Measurements from ENCODE around the gene MALSU1.

DNA sequence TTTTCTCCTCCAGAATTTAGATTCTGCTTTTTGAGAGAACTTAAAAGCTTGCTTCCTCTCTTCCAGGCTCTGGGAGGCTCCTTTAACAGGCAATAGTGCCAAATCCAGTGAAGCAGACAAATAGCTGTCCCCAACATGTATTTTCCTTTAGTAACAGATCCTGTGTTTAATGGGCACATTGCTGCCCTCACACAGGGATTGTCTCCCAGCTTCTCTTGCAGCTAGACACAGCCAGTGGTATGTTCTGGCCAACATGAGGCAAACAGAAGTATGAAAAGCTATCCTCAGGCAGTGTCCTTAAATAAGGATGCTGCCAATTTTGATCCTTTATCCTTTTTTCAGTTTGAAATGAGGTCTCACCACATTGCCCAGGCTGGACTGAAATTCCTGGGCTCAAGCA, 38.2 kb downstream of the MALSU1 start:
- TF ChIP-seq ZNF777 (CRISPR knock-in tag; IDR thresholded peaks at IDR 0.05) (no peak), HNF4A (CRISPR knock-in tag; IDR thresholded peaks at IDR 0.05) (no peak), POLR2AphosphoS2 (IDR thresholded peaks at IDR 0.05; ENCODE audit: low read depth, low read length) (no peak)
- TF ChIP-seq, protein P1, sequence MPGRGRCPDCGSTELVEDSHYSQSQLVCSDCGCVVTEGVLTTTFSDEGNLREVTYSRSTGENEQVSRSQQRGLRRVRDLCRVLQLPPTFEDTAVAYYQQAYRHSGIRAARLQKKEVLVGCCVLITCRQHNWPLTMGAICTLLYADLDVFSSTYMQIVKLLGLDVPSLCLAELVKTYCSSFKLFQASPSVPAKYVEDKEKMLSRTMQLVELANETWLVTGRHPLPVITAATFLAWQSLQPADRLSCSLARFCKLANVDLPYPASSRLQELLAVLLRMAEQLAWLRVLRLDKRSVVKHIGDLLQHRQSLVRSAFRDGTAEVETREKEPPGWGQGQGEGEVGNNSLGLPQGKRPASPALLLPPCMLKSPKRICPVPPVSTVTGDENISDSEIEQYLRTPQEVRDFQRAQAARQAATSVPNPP (CRISPR knock-in tag; IDR thresholded peaks at IDR 0.05): no peak
- TF ChIP-seq, protein P2, sequence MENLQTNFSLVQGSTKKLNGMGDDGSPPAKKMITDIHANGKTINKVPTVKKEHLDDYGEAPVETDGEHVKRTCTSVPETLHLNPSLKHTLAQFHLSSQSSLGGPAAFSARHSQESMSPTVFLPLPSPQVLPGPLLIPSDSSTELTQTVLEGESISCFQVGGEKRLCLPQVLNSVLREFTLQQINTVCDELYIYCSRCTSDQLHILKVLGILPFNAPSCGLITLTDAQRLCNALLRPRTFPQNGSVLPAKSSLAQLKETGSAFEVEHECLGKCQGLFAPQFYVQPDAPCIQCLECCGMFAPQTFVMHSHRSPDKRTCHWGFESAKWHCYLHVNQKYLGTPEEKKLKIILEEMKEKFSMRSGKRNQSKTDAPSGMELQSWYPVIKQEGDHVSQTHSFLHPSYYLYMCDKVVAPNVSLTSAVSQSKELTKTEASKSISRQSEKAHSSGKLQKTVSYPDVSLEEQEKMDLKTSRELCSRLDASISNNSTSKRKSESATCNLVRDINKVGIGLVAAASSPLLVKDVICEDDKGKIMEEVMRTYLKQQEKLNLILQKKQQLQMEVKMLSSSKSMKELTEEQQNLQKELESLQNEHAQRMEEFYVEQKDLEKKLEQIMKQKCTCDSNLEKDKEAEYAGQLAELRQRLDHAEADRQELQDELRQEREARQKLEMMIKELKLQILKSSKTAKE (CRISPR knock-in tag; IDR thresholded peaks at IDR 0.05; ENCODE audit: borderline replicate concordance): no peak
- TF ChIP-seq, protein P3, sequence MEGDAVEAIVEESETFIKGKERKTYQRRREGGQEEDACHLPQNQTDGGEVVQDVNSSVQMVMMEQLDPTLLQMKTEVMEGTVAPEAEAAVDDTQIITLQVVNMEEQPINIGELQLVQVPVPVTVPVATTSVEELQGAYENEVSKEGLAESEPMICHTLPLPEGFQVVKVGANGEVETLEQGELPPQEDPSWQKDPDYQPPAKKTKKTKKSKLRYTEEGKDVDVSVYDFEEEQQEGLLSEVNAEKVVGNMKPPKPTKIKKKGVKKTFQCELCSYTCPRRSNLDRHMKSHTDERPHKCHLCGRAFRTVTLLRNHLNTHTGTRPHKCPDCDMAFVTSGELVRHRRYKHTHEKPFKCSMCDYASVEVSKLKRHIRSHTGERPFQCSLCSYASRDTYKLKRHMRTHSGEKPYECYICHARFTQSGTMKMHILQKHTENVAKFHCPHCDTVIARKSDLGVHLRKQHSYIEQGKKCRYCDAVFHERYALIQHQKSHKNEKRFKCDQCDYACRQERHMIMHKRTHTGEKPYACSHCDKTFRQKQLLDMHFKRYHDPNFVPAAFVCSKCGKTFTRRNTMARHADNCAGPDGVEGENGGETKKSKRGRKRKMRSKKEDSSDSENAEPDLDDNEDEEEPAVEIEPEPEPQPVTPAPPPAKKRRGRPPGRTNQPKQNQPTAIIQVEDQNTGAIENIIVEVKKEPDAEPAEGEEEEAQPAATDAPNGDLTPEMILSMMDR (CRISPR knock-in tag; IDR thresholded peaks at IDR 0.05): no peak
